Epithelial cell of proximal tubule (primary cell): ENCODE results near the gene ZNF784. TPM values are rescaled to one million over a fixed set of nuclear protein-coding genes. Genes with fewer than 3 reads are reported as not detected.

Experiments
- DNase-seq: peaks from one replicate; pipeline ENCODE4 v3.0.0-alpha.2; 2011; ENCODE audit warnings: low read depth
- H3K4me3 ChIP-seq: 2 replicates; pipeline ENCODE4 v1.5.1; 2011; ENCODE audit warnings: low read depth, mild to moderate bottlenecking, low read length
- total RNA-seq: library from RNA; depleted of rRNA; stranded (reverse); fragments of >200 nt; gene quantifications from 2 replicates; pipeline ENCODE4 v1.2.3, GENCODE V29; 2015
- TF ChIP-seq, protein P1 (sequence below): conservative IDR thresholded peaks from 2 replicates; pipeline ENCODE4 v1.5.1; 2012; ENCODE audit warnings: low read depth, mild to moderate bottlenecking, low read length

The ZNF784 gene
- total RNA-seq, 1 donor from 2014 or later: 0.58 TPM

DNA sequence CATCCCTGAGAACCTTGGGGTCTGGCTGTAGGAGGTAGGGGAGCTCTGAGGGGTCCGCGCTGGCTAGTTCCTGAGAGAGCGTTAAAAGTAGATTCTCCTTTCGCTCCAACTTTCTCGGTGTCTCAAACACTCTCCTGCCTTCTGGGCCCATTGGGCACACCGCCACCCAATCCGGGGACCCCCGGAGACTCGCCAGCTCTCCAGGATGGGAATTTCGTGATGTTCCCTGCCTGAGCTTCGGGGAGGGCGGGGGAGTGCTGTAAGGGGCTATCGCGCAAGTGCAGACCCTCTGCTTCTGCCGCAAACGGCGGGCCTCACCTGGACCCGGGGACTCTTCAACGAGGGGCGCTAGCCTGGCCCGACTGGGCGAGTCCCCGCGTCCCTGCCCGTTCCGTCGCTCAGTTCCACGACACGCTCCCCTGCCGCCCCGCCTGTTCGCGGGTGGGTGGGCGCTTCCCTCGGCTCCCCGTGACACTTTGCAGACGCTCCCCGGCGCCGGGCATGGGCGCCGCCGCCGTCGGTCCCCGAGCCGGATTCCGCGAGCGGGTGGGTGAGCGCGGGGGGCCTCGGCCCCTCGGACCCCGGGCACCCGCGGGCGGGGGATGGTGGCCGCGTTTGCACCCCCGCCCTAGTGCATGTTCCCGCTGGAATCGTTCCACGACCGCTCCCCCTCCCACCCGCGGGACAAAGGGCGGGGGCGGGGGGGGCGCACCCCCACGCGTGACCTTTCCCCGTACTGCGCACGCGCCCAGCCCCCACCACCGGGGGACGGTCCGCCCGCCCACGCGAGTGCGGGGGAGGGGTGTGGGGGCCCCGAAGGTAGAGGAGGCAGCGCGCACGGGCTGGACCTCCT is 23.6 kb upstream of the ZNF784 start, which contains the start of gene CCDC106:
TSS of gene CCDC106 (plus strand) at position 481 of the 853 bp plus-strand sequence. CDS start 835 bp downstream, outside the sequence.
- peak within 1 kb of the TSS; percentile 88 for H3K4me3 ChIP-seq
- TF ChIP-seq, protein P1, sequence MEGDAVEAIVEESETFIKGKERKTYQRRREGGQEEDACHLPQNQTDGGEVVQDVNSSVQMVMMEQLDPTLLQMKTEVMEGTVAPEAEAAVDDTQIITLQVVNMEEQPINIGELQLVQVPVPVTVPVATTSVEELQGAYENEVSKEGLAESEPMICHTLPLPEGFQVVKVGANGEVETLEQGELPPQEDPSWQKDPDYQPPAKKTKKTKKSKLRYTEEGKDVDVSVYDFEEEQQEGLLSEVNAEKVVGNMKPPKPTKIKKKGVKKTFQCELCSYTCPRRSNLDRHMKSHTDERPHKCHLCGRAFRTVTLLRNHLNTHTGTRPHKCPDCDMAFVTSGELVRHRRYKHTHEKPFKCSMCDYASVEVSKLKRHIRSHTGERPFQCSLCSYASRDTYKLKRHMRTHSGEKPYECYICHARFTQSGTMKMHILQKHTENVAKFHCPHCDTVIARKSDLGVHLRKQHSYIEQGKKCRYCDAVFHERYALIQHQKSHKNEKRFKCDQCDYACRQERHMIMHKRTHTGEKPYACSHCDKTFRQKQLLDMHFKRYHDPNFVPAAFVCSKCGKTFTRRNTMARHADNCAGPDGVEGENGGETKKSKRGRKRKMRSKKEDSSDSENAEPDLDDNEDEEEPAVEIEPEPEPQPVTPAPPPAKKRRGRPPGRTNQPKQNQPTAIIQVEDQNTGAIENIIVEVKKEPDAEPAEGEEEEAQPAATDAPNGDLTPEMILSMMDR: no peak
- no peak for DNase-seq

DNA sequence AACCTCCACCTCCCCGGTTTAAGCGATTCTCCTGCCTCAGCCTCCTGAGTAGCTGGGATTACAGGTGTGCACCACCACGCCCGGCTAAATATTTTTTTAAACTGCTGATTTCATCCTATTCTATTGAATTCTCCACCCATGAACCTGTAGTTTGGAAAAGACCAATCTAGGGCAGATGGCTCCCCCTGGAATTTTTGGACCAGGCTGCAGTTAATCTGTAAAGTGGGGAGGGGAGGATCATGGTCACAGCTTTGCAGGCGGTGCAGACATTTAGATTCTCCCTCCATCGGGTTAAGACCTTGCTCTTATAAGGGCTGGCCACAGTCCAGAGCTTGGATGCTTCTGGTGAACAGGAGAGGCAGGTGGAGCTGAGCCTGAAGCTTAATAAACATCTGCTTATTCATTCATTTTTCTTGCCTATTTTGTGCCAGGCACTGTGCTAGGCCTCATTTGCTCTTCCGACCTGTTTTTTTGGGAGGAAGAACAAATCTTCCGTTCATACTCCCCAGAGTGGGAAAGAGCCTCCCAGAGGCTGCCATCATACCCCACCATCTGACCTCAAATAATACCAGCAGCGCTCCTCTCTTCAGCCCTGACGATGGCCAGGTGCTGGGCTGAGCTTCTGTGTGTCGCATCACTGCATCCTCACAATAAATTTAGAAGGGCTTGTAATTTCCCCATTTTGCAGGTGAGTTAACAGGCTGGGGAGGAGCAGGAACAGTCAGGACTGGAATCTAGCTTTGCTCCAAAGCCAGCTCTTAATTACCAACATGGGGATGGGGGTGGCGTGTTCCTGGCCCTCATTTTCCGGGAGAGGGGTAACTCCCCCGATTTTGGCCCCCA is 22.7 kb upstream of the ZNF784 start:
- no peak for DNase-seq
- TF ChIP-seq, protein P1: no peak
- peak overlapping the region; percentile 88 for H3K4me3 ChIP-seq

DNA sequence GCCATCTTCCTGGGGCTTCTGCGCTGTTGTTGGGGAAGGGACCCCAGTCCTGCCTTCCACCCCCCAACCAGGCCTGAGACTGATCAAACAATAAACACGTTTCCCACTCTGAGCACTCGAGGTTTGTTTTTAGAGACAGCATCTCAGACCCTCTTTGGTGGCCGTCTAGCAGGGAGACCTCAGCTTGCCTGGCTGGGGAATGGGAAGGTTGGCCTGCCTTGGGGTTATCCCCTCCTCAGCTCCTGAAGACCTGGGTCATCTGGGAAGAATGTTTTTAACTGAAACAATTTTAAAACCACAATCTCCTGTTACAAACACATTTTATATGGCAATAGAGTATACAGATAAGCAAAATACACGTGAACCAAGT is 21.1 kb upstream of the ZNF784 start:
- H3K4me3 ChIP-seq: peak overlapping the region; percentile 85

DNA sequence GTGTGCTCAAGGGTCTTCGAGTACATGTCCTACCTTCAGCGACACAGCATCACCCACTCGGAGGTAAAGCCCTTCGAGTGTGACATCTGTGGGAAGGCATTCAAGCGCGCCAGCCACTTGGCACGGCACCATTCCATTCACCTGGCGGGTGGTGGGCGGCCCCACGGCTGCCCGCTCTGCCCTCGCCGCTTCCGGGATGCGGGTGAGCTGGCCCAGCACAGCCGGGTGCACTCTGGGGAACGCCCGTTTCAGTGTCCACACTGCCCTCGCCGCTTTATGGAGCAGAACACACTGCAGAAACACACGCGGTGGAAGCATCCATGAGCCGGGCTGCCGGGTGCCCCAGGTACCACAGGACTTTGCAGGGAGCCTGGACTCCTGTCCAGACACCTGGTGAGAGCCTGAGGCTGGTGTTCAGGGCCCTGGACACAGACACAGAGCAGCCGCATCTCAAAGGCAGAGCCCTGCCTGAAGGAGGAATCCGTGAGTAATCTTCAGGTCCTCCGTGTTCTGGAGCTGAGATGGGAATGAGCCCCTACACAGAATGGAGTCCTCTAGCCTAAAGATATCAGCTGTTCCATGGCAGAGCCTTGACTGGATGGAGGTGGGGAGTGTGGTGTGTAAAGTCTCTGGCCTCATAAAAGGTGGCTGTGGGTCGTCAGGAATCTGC is 20.6 kb upstream of the ZNF784 start:
- TF ChIP-seq, protein P1: no peak
- no peak for DNase-seq
- peak overlapping the region; percentile 85 for H3K4me3 ChIP-seq

More for the DNA sequence above, 21.1 kb upstream of the ZNF784 start:
- no peak for DNase-seq
- TF ChIP-seq, protein P1: no peak

DNA sequence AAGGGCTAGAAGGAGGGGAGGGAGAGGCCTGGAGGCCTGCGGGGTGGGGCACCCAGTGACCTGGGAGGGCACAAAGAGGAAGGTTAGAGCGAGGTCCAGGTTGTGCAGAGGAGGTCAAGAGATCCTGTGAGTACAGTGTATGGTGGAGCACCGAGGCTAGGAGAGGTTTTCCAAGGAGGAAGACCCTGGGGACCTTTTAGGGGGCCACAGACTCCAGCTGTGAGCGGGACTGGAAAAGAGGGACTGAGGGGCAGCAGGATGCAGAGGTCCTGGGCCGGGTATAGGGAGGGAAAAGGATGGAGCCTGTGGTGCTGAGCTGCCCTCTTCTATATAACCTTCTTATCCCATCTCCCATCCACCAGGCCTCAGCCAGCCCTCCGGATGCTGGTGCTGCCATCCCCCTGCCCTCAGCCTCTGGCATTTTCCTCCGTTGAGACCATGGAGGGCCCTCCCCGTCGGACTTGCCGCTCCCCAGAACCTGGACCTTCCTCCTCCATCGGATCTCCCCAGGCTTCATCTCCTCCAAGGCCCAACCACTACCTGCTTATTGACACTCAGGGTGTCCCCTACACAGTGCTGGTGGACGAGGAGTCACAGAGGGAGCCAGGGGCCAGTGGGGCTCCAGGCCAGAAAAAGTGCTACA is 19.9 kb upstream of the ZNF784 start:
- TF ChIP-seq, protein P1: no peak
- no peak for DNase-seq
- peak overlapping the region; percentile 85 for H3K4me3 ChIP-seq

DNA sequence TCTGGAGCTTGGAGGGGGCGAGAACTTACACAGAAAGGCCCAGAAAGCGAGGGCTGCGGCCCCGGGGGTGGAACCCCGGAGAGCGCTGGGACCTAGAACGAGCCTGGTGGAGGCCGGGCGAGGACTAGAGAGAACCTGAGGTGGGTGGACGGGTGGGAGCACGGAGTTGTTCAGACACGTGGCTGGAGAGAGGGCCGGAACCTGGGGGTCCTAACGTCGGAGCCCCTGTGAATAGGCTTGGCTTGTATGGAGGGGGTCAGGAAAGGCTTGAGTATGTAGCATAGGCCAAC is 19.5 kb upstream of the ZNF784 start:
- peak overlapping the region; percentile 85 for H3K4me3 ChIP-seq
- TF ChIP-seq, protein P1: no peak

More for the DNA sequence above, 19.5 kb upstream of the ZNF784 start:
- no peak for DNase-seq
